GM18868 (cell line): ENCODE measurements around the gene KRT9.
"Not testable (repeated sequence)": the region's sequence is repeated elsewhere in the genome, so short reads cannot be mapped to it uniquely, and the experiment has no call there.

Experiments
- ATAC-seq: cut with Tn5 transposase; IDR thresholded peaks from one replicate; pipeline ENCODE4 v1.9.1; 2021; ENCODE audit warnings: mild to moderate bottlenecking, moderate library complexity; ENCODE audit not compliant: unreplicated experiment

Gene KRT9

GRCh38 chr17:41547921-41548843 lies 23.7 kb downstream of the KRT9 start:
- ATAC-seq, result no peak

- ATAC-seq, result no peak
These were observed 24.4 kb downstream of the KRT9 start for GRCh38 chr17:41547378-41547841.

- ATAC-seq, result no peak
These were observed 25.0 kb downstream of the KRT9 start for GRCh38 chr17:41546819-41547218.

- ATAC-seq, result no peak
These were observed 25.9 kb downstream of the KRT9 start for GRCh38 chr17:41545829-41546410.

GRCh38 chr17:41544935-41545334 lies 26.9 kb downstream of the KRT9 start:
- ATAC-seq, result no peak

- no peak for ATAC-seq
These were observed 27.4 kb downstream of the KRT9 start for GRCh38 chr17:41544491-41544892.

GRCh38 chr17:41542786-41543185 lies 29.1 kb downstream of the KRT9 start:
- not testable (repeated sequence) for ATAC-seq

- no peak for ATAC-seq
These were observed 29.5 kb downstream of the KRT9 start for GRCh38 chr17:41542357-41542756.

- ATAC-seq, result no peak
These were observed 30.8 kb downstream of the KRT9 start for GRCh38 chr17:41540921-41541625.

GRCh38 chr17:41539979-41540701 lies 31.7 kb downstream of the KRT9 start:
- no peak for ATAC-seq

- ATAC-seq, result no peak
These were observed 32.8 kb downstream of the KRT9 start for GRCh38 chr17:41539071-41539492.

- no peak for ATAC-seq
These were observed 33.3 kb downstream of the KRT9 start for GRCh38 chr17:41538565-41538991.

GRCh38 chr17:41537990-41538389 lies 33.9 kb downstream of the KRT9 start:
- no peak for ATAC-seq

GRCh38 chr17:41537614-41537954 lies 34.3 kb downstream of the KRT9 start:
- ATAC-seq, result no peak

GRCh38 chr17:41536741-41537613 lies 34.9 kb downstream of the KRT9 start:
- ATAC-seq, result no peak

- ATAC-seq, result no peak
These were observed 35.9 kb downstream of the KRT9 start for GRCh38 chr17:41535764-41536481.

GRCh38 chr17:41534899-41535546 lies 36.8 kb downstream of the KRT9 start:
- no peak for ATAC-seq

GRCh38 chr17:41533613-41534012 lies 38.2 kb downstream of the KRT9 start:
- ATAC-seq, result no peak
